ENCODE measurements around the gene TRABD2A.

TRABD2A gene

GRCh38 chr2:84865181-84865783 lies 15.6 kb downstream of the TRABD2A start:
- DNase-seq, result peak in 1 of 2 experiments; percentile 7
- no peak for TF ChIP-seq POLR2A (IDR thresholded peaks at IDR 0.05; ENCODE audit: low read length)
- no peak for TF ChIP-seq GATA1 (IDR thresholded peaks at IDR 0.05; ENCODE audit: low read depth, low read length)

GRCh38 chr2:84862006-84862405 lies 18.9 kb downstream of the TRABD2A start:
- TF ChIP-seq GATA1 (IDR thresholded peaks at IDR 0.05; ENCODE audit: low read depth, low read length) (no peak), POLR2A (IDR thresholded peaks at IDR 0.05; ENCODE audit: low read length) (no peak)
- DNase-seq, result no peak

- no peak for TF ChIP-seq GATA1 (IDR thresholded peaks at IDR 0.05; ENCODE audit: low read depth, low read length)
- no peak for TF ChIP-seq POLR2A (IDR thresholded peaks at IDR 0.05; ENCODE audit: low read length)
- no peak for DNase-seq
These were observed 19.3 kb downstream of the TRABD2A start for GRCh38 chr2:84861539-84861938.

- TF ChIP-seq POLR2A (IDR thresholded peaks at IDR 0.05; ENCODE audit: low read length) (no peak), GATA1 (IDR thresholded peaks at IDR 0.05; ENCODE audit: low read depth, low read length) (no peak)
- no peak for DNase-seq
These were observed 21.9 kb downstream of the TRABD2A start for GRCh38 chr2:84858937-84859336.

- no peak for DNase-seq
These were observed 22.8 kb downstream of the TRABD2A start for GRCh38 chr2:84858123-84858522.

GRCh38 chr2:84857566-84857965 lies 23.3 kb downstream of the TRABD2A start:
- TF ChIP-seq GATA1 (IDR thresholded peaks at IDR 0.05; ENCODE audit: low read depth, low read length) (no peak), POLR2A (IDR thresholded peaks at IDR 0.05; ENCODE audit: low read length) (no peak)
- DNase-seq, result no peak

More at GRCh38 chr2:84858123-84858522, 22.8 kb downstream of the TRABD2A start:
- TF ChIP-seq GATA1 (IDR thresholded peaks at IDR 0.05; ENCODE audit: low read depth, low read length) (no peak), POLR2A (IDR thresholded peaks at IDR 0.05; ENCODE audit: low read length) (no peak)

GRCh38 chr2:84856787-84857186 lies 24.1 kb downstream of the TRABD2A start:
- DNase-seq, result no peak

GRCh38 chr2:84855731-84856130 lies 25.2 kb downstream of the TRABD2A start:
- DNase-seq, result no peak
- TF ChIP-seq POLR2A (IDR thresholded peaks at IDR 0.05; ENCODE audit: low read length) (no peak), GATA1 (IDR thresholded peaks at IDR 0.05; ENCODE audit: low read depth, low read length) (no peak)

More at GRCh38 chr2:84856787-84857186, 24.1 kb downstream of the TRABD2A start:
- TF ChIP-seq GATA1 (IDR thresholded peaks at IDR 0.05; ENCODE audit: low read depth, low read length), result no peak

GRCh38 chr2:84854850-84855249 lies 26.0 kb downstream of the TRABD2A start:
- no peak for DNase-seq
- no peak for TF ChIP-seq POLR2A (IDR thresholded peaks at IDR 0.05; ENCODE audit: low read length)
- TF ChIP-seq GATA1 (IDR thresholded peaks at IDR 0.05; ENCODE audit: low read depth, low read length), result no peak

GRCh38 chr2:84851876-84852275 lies 29.0 kb downstream of the TRABD2A start:
- TF ChIP-seq GATA1 (IDR thresholded peaks at IDR 0.05; ENCODE audit: low read depth, low read length) (no peak), POLR2A (IDR thresholded peaks at IDR 0.05; ENCODE audit: low read length) (no peak)
- no peak for DNase-seq

- TF ChIP-seq GATA1 (IDR thresholded peaks at IDR 0.05; ENCODE audit: low read depth, low read length) (no peak), POLR2A (IDR thresholded peaks at IDR 0.05; ENCODE audit: low read length) (no peak)
- no peak for DNase-seq
These were observed 30.4 kb downstream of the TRABD2A start for GRCh38 chr2:84850471-84850870.

GRCh38 chr2:84849271-84849952 lies 31.5 kb downstream of the TRABD2A start:
- DNase-seq, result no peak

GRCh38 chr2:84847326-84848050 lies 33.4 kb downstream of the TRABD2A start:
- no peak for TF ChIP-seq GATA1 (IDR thresholded peaks at IDR 0.05; ENCODE audit: low read depth, low read length)
- no peak for TF ChIP-seq POLR2A (IDR thresholded peaks at IDR 0.05; ENCODE audit: low read length)
- no peak for DNase-seq

More at GRCh38 chr2:84849271-84849952, 31.5 kb downstream of the TRABD2A start:
- TF ChIP-seq GATA1 (IDR thresholded peaks at IDR 0.05; ENCODE audit: low read depth, low read length), result no peak
- TF ChIP-seq POLR2A (IDR thresholded peaks at IDR 0.05; ENCODE audit: low read length), result no peak

GRCh38 chr2:84846741-84847142 lies 34.1 kb downstream of the TRABD2A start:
- TF ChIP-seq POLR2A (IDR thresholded peaks at IDR 0.05; ENCODE audit: low read length), result no peak
- TF ChIP-seq GATA1 (IDR thresholded peaks at IDR 0.05; ENCODE audit: low read depth, low read length), result no peak
- DNase-seq, result no peak
